Measurements from ENCODE around the gene DLG2.

DLG2 gene

GRCh38 chr11:83836883-83837654 is 1790.1 kb downstream of the DLG2 start:
- peak; percentile 78 for DNase-seq (ENCODE audit: low spot score)

- no peak for DNase-seq (ENCODE audit: low spot score)
Measured at GRCh38 chr11:83836065-83836464, 1791.1 kb downstream of the DLG2 start.

- no peak for DNase-seq (ENCODE audit: low spot score)
Measured at GRCh38 chr11:83835423-83835822, 1791.7 kb downstream of the DLG2 start.

GRCh38 chr11:83831929-83832328 is 1795.2 kb downstream of the DLG2 start:
- DNase-seq (ENCODE audit: low spot score), result no peak

GRCh38 chr11:83827940-83828554 is 1799.1 kb downstream of the DLG2 start:
- DNase-seq (ENCODE audit: low spot score), result peak; percentile 46

GRCh38 chr11:83827520-83827919 is 1799.6 kb downstream of the DLG2 start:
- no peak for DNase-seq (ENCODE audit: low spot score)

- no peak for DNase-seq (ENCODE audit: low spot score)
Measured at GRCh38 chr11:83826078-83826477, 1801.1 kb downstream of the DLG2 start.

GRCh38 chr11:83823461-83824025 is 1803.6 kb downstream of the DLG2 start:
- no peak for DNase-seq (ENCODE audit: low spot score)

- DNase-seq (ENCODE audit: low spot score), result peak; percentile 37
Measured at GRCh38 chr11:83819931-83820549, 1807.1 kb downstream of the DLG2 start.

- no peak for DNase-seq (ENCODE audit: low spot score)
Measured at GRCh38 chr11:83818349-83818748, 1808.8 kb downstream of the DLG2 start.

- DNase-seq (ENCODE audit: low spot score), result peak; percentile 21
Measured at GRCh38 chr11:83816572-83817187, 1810.5 kb downstream of the DLG2 start.

- no peak for DNase-seq (ENCODE audit: low spot score)
Measured at GRCh38 chr11:83815736-83816135, 1811.4 kb downstream of the DLG2 start.

GRCh38 chr11:83813296-83813695 is 1813.8 kb downstream of the DLG2 start:
- DNase-seq (ENCODE audit: low spot score), result no peak

GRCh38 chr11:83809274-83809673 is 1817.9 kb downstream of the DLG2 start:
- no peak for DNase-seq (ENCODE audit: low spot score)

- DNase-seq (ENCODE audit: low spot score), result no peak
Measured at GRCh38 chr11:83801799-83802198, 1825.3 kb downstream of the DLG2 start.

- DNase-seq (ENCODE audit: low spot score), result no peak
Measured at GRCh38 chr11:83793310-83793709, 1833.8 kb downstream of the DLG2 start.

- DNase-seq (ENCODE audit: low spot score), result no peak
Measured at GRCh38 chr11:83791557-83791956, 1835.6 kb downstream of the DLG2 start.

- no peak for DNase-seq (ENCODE audit: low spot score)
Measured at GRCh38 chr11:83785942-83786341, 1841.2 kb downstream of the DLG2 start.

GRCh38 chr11:83784419-83784818 is 1842.7 kb downstream of the DLG2 start:
- no peak for DNase-seq (ENCODE audit: low spot score)

- no peak for DNase-seq (ENCODE audit: low spot score)
Measured at GRCh38 chr11:83782329-83782728, 1844.8 kb downstream of the DLG2 start.

GRCh38 chr11:83779876-83780275 is 1847.3 kb downstream of the DLG2 start:
- DNase-seq (ENCODE audit: low spot score), result no peak

- DNase-seq (ENCODE audit: low spot score), result no peak
Measured at GRCh38 chr11:83778596-83778995, 1848.5 kb downstream of the DLG2 start.

Data from D341Med (cell line).